Measurements from ENCODE around the gene TENM4. TPM values are rescaled to one million over a fixed set of nuclear protein-coding genes. Genes with fewer than 3 reads are reported as not detected.

The TENM4 gene
- total RNA-seq, 1 donor from 2014 or later: 50.7 TPM

DNA sequence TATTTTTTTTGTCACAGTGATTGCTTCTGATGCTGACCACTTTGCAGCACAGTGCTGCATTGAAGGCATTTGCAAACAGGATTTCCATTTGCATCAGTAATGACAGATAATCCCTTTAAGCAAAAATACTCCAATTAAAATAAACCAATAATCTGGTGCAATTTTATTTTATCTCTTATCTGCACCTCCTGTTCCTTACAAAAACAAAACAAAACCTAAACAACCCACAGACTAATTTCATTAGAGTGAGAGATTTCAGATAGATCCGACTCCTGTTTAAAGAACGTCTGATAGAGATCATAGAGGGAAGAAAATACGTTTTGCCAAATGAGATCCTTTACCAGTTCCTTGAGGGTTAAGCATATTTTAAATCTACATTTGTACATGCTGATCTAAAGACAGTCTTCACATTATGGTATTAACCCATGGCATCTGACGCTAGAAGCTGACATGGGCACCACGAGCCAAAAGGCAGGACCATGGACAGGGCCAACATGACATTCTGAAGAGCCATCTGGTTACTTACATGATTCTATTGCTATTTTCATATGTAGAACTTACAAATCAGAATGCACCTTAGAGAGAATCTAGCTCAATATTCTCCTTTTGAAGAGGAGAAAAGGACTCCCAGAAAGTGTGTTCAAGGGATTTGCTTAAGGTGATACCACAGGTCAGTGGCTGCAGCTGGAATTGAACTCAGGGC, 580.0 kb downstream of the TENM4 start:
- Mint-ChIP-seq H3K27me3 (ENCODE audit: unreplicated experiment) (no peaks in the 10 kb centered on the region), H3K9me3 (ENCODE audit: unreplicated experiment) (no peaks in the 10 kb centered on the region), H3K36me3 (ENCODE audit: unreplicated experiment) (no peaks in the 10 kb centered on the region), H3K27ac (ENCODE audit: unreplicated experiment) (no peak overlapping the region), H3K4me3 (ENCODE audit: unreplicated experiment) (no peak overlapping the region), H3K4me1 (ENCODE audit: low read depth, unreplicated experiment) (no peaks in the 10 kb centered on the region)
- no peak for DNase-seq
- TF ChIP-seq, protein P1, sequence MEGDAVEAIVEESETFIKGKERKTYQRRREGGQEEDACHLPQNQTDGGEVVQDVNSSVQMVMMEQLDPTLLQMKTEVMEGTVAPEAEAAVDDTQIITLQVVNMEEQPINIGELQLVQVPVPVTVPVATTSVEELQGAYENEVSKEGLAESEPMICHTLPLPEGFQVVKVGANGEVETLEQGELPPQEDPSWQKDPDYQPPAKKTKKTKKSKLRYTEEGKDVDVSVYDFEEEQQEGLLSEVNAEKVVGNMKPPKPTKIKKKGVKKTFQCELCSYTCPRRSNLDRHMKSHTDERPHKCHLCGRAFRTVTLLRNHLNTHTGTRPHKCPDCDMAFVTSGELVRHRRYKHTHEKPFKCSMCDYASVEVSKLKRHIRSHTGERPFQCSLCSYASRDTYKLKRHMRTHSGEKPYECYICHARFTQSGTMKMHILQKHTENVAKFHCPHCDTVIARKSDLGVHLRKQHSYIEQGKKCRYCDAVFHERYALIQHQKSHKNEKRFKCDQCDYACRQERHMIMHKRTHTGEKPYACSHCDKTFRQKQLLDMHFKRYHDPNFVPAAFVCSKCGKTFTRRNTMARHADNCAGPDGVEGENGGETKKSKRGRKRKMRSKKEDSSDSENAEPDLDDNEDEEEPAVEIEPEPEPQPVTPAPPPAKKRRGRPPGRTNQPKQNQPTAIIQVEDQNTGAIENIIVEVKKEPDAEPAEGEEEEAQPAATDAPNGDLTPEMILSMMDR (IDR thresholded peaks at IDR 0.05; ENCODE audit: partially characterized antibody, unreplicated experiment): no peak

DNA sequence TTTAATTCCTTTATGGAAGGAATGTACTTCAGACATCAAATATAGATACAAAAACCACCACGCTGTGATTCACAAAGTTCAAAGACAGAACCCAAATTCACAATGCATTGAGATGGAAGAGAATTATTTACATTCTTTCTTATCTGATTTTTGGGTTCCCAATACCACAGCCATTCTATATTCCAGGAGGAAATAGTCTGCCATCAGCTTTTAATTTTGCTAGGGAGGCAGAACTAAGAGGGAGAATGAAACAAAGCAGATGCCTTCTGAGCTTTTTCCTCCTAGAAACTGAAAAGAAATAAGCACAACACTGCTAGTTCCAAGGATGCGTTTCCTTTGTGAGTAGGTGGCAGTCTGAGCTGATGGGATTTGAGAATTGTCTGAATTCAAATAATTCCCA, 583.1 kb downstream of the TENM4 start:
- Mint-ChIP-seq H3K27me3 (ENCODE audit: unreplicated experiment) (no peaks in the 10 kb centered on the region), H3K4me3 (ENCODE audit: unreplicated experiment) (no peak overlapping the region), H3K9me3 (ENCODE audit: unreplicated experiment) (no peaks in the 10 kb centered on the region), H3K36me3 (ENCODE audit: unreplicated experiment) (no peaks in the 10 kb centered on the region), H3K27ac (ENCODE audit: unreplicated experiment) (no peak overlapping the region), H3K4me1 (ENCODE audit: low read depth, unreplicated experiment) (no peaks in the 10 kb centered on the region)
- TF ChIP-seq, protein P1 (IDR thresholded peaks at IDR 0.05; ENCODE audit: partially characterized antibody, unreplicated experiment): no peak
- no peak for DNase-seq

DNA sequence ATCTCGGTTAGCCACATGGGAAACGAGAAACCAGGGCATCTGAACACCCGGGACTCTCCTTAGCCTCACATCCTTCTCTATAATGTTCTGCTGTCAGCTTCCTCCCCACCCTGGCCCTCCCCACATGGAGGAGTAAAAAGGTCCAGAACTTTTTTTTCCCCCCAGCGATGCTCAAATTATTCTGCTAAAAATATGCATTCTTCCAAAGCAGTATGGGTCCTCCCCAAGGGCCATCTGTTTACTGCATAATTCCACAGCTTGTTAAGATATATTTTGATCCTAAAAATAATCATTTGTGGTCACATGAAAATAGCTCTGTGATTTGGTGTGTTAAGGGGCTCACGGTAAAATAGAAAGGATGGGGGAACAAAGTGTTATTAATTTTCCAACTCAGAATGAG, 584.6 kb downstream of the TENM4 start:
- Mint-ChIP-seq H3K9me3 (ENCODE audit: unreplicated experiment) (no peaks in the 10 kb centered on the region), H3K36me3 (ENCODE audit: unreplicated experiment) (no peaks in the 10 kb centered on the region), H3K27ac (ENCODE audit: unreplicated experiment) (no peak overlapping the region), H3K4me1 (ENCODE audit: low read depth, unreplicated experiment) (no peaks in the 10 kb centered on the region), H3K27me3 (ENCODE audit: unreplicated experiment) (no peaks in the 10 kb centered on the region), H3K4me3 (ENCODE audit: unreplicated experiment) (no peak overlapping the region)
- no peak for DNase-seq
- TF ChIP-seq, protein P1 (IDR thresholded peaks at IDR 0.05; ENCODE audit: partially characterized antibody, unreplicated experiment): no peak

DNA sequence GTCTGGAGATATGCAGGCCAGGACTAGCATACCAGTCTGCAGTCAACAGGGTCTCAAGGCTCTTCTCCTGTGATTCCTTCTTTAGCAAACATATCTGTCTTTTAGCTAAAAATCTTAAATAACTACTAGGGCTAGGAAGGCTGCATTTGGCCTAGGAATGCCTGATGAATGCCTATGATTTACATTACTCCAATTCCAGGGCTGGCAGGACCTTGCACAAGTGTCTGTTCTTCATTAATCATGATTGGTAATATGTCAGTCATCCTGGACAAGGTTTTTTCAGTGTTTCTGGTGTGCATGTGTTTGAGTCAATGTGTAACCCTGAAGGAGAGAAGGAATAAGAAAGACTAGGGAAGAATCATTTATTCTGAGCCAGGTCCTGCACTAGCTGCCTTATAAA, 585.7 kb downstream of the TENM4 start:
- Mint-ChIP-seq H3K27me3 (ENCODE audit: unreplicated experiment) (no peaks in the 10 kb centered on the region), H3K4me1 (ENCODE audit: low read depth, unreplicated experiment) (no peaks in the 10 kb centered on the region), H3K27ac (ENCODE audit: unreplicated experiment) (no peak overlapping the region), H3K36me3 (ENCODE audit: unreplicated experiment) (peaks cover 5% of the 10 kb centered on the region), H3K9me3 (ENCODE audit: unreplicated experiment) (no peaks in the 10 kb centered on the region), H3K4me3 (ENCODE audit: unreplicated experiment) (no peak overlapping the region)
- DNase-seq: no peak
- TF ChIP-seq, protein P1 (IDR thresholded peaks at IDR 0.05; ENCODE audit: partially characterized antibody, unreplicated experiment): no peak

DNA sequence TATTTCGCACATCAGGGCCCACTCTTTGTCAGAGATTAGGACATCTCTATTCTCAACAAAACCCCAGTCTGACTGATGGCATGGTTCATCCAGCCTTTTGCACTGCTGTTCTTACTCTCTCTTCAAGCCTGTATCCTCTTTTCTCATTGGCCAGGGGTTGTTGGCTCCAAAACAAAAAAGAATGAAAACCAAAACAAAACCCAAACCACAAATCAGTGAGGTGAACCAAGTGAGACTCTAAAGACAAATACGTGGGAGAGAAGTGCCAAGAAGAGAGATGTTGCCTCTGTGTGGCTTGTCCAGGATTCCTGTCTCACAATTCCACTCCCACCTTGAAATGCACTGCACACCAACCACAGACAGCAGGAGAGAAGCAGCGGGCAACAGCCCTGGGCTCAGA, 587.3 kb downstream of the TENM4 start:
- H3K9me3 Mint-ChIP-seq (ENCODE audit: unreplicated experiment): peaks cover 2% of the 10 kb centered on the region
- no peaks in the 10 kb centered on the region for H3K27me3 Mint-ChIP-seq (ENCODE audit: unreplicated experiment)
- peaks cover 5% of the 10 kb centered on the region for H3K36me3 Mint-ChIP-seq (ENCODE audit: unreplicated experiment)
- DNase-seq: no peak
- H3K4me3 Mint-ChIP-seq (ENCODE audit: unreplicated experiment): no peak overlapping the region
- no peak overlapping the region for H3K27ac Mint-ChIP-seq (ENCODE audit: unreplicated experiment)
- no peaks in the 10 kb centered on the region for H3K4me1 Mint-ChIP-seq (ENCODE audit: low read depth, unreplicated experiment)
- TF ChIP-seq, protein P1 (IDR thresholded peaks at IDR 0.05; ENCODE audit: partially characterized antibody, unreplicated experiment): no peak
